ENCODE measurements around the gene ATXN7L1.

ATXN7L1 gene

GRCh38 chr7:105820363-105821066, 55.9 kb downstream of the ATXN7L1 start:
- H3K36me3 Mint-ChIP-seq (ENCODE audit: low read depth), result peaks cover 32% of the 10 kb centered on the region

GRCh38 chr7:105819559-105819958, 56.8 kb downstream of the ATXN7L1 start:
- peaks cover 8% of the 10 kb centered on the region for H3K9me3 Mint-ChIP-seq
- no peak overlapping the region for H3K27ac Mint-ChIP-seq
- no peak overlapping the region for H3K4me3 Mint-ChIP-seq
- H3K27me3 Mint-ChIP-seq (ENCODE audit: low read depth, poor library complexity), result peaks cover 25% of the 10 kb centered on the region
- peaks cover 23% of the 10 kb centered on the region for H3K4me1 Mint-ChIP-seq
- no peak for TF ChIP-seq CTCF (IDR thresholded peaks at IDR 0.05)
- peaks cover 26% of the 10 kb centered on the region for H3K36me3 Mint-ChIP-seq (ENCODE audit: low read depth)
- DNase-seq, result no peak

More at GRCh38 chr7:105820363-105821066, 55.9 kb downstream of the ATXN7L1 start:
- Mint-ChIP-seq H3K27me3 (ENCODE audit: low read depth, poor library complexity) (peaks cover 26% of the 10 kb centered on the region), H3K27ac (no peak overlapping the region), H3K4me3 (no peak overlapping the region), H3K4me1 (peaks cover 20% of the 10 kb centered on the region), H3K9me3 (peaks cover 15% of the 10 kb centered on the region)
- DNase-seq, result no peak
- TF ChIP-seq CTCF (IDR thresholded peaks at IDR 0.05), result no peak

GRCh38 chr7:105816954-105817615, 59.3 kb downstream of the ATXN7L1 start:
- no peaks in the 10 kb centered on the region for H3K9me3 Mint-ChIP-seq
- no peak for DNase-seq
- no peak overlapping the region for H3K4me3 Mint-ChIP-seq
- peaks cover 20% of the 10 kb centered on the region for H3K36me3 Mint-ChIP-seq (ENCODE audit: low read depth)
- no peak for TF ChIP-seq CTCF (IDR thresholded peaks at IDR 0.05)
- peak overlapping the region; percentile 75 for H3K27ac Mint-ChIP-seq
- peaks cover 23% of the 10 kb centered on the region for H3K4me1 Mint-ChIP-seq
- H3K27me3 Mint-ChIP-seq (ENCODE audit: low read depth, poor library complexity), result peaks cover 29% of the 10 kb centered on the region

GRCh38 chr7:105816266-105816843, 60.0 kb downstream of the ATXN7L1 start:
- Mint-ChIP-seq H3K4me1 (peaks cover 23% of the 10 kb centered on the region), H3K27me3 (ENCODE audit: low read depth, poor library complexity) (peaks cover 27% of the 10 kb centered on the region), H3K27ac (peak overlapping the region; percentile 38), H3K4me3 (no peak overlapping the region), H3K36me3 (ENCODE audit: low read depth) (peaks cover 20% of the 10 kb centered on the region), H3K9me3 (no peaks in the 10 kb centered on the region)
- DNase-seq, result no peak
- TF ChIP-seq CTCF (IDR thresholded peaks at IDR 0.05), result no peak

- Mint-ChIP-seq H3K4me3 (no peak overlapping the region), H3K9me3 (no peaks in the 10 kb centered on the region), H3K4me1 (peaks cover 23% of the 10 kb centered on the region), H3K27ac (no peak overlapping the region), H3K36me3 (ENCODE audit: low read depth) (peaks cover 16% of the 10 kb centered on the region), H3K27me3 (ENCODE audit: low read depth, poor library complexity) (peaks cover 21% of the 10 kb centered on the region)
- TF ChIP-seq CTCF (IDR thresholded peaks at IDR 0.05), result no peak
- DNase-seq, result no peak
Observed at GRCh38 chr7:105815576-105815975, 60.8 kb downstream of the ATXN7L1 start.

Data from nephron progenitor cell (in vitro differentiated cells).